Cardiac muscle cell (in vitro differentiated cells and primary cell): ENCODE results near the gene SECTM1. TPM values are rescaled to one million over a fixed set of nuclear protein-coding genes. Genes with fewer than 3 reads are reported as not detected.

Source experiments
- DNase-seq, 2 donors: peaks; one replicate each; pipeline versions ENCODE4 v3.0.0 to v3.0.0-alpha.2; 2010 to 2017; ENCODE audit warnings: low read depth in 1 of 2, low spot score in 1 of 2
- H3K27ac ChIP-seq: fragments of 200-600 bp; sonication (generic); 2 replicates; pipeline ENCODE4 v1.5.1; 2016
- H3K27me3 ChIP-seq: fragments of 200-600 bp; sonication (generic); 2 replicates; pipeline ENCODE4 v1.6.0; 2016; ENCODE audit warnings: control low read depth
- H3K36me3 ChIP-seq: fragments of 200-600 bp; sonication (generic); 2 replicates; pipeline ENCODE4 v1.5.1; 2016; ENCODE audit warnings: control low read depth
- H3K4me1 ChIP-seq: fragments of 200-600 bp; sonication (generic); 2 replicates; pipeline ENCODE4 v1.8.1; 2017; ENCODE audit warnings: low read depth, mild to moderate bottlenecking, mixed run types
- H3K4me3 ChIP-seq: fragments of 200-600 bp; sonication (generic); 2 replicates; pipeline ENCODE4 v1.5.1; 2016; ENCODE audit warnings: mild to moderate bottlenecking
- H3K9me3 ChIP-seq: fragments of 200-600 bp; sonication (generic); 2 replicates; pipeline ENCODE4 v1.5.1; 2017; ENCODE audit warnings: low read depth, mild to moderate bottlenecking, control low read depth
- CTCF ChIP-seq: IDR thresholded peaks from 2 replicates; pipeline ENCODE4 v1.5.1; 2012; ENCODE audit warnings: low read depth, mild to moderate bottlenecking, low read length
- polyA plus RNA-seq: library from polyadenylated mRNA; unstranded; fragments of >200 nt; fragmentation: Nextera tagmentation; extraction: Ambion mirVana; gene quantifications from 2 replicates; pipeline ENCODE4 v1.2.1, GENCODE V29; 2016
- total RNA-seq: library from RNA; depleted of rRNA; stranded (reverse); fragments of >200 nt; gene quantifications from 2 replicates; pipeline ENCODE4 v1.2.3, GENCODE V29; 2016

SECTM1 gene
- total and polyA plus RNA-seq, 2 experiments from 2014 or later, result not detected

- TF ChIP-seq CTCF, result no peak
- peaks cover 18% of the 10 kb centered on the region for H3K4me1 ChIP-seq
- no peaks in the 10 kb centered on the region for H3K27me3 ChIP-seq
- no peak for DNase-seq
- no peaks in the 10 kb centered on the region for H3K9me3 ChIP-seq
- no peaks in the 10 kb centered on the region for H3K36me3 ChIP-seq
- H3K27ac ChIP-seq, result no peak overlapping the region
- H3K4me3 ChIP-seq, result no peak overlapping the region
Observed at GRCh38 chr17:82304826-82305726, 28.5 kb downstream of the SECTM1 start.

DNA sequence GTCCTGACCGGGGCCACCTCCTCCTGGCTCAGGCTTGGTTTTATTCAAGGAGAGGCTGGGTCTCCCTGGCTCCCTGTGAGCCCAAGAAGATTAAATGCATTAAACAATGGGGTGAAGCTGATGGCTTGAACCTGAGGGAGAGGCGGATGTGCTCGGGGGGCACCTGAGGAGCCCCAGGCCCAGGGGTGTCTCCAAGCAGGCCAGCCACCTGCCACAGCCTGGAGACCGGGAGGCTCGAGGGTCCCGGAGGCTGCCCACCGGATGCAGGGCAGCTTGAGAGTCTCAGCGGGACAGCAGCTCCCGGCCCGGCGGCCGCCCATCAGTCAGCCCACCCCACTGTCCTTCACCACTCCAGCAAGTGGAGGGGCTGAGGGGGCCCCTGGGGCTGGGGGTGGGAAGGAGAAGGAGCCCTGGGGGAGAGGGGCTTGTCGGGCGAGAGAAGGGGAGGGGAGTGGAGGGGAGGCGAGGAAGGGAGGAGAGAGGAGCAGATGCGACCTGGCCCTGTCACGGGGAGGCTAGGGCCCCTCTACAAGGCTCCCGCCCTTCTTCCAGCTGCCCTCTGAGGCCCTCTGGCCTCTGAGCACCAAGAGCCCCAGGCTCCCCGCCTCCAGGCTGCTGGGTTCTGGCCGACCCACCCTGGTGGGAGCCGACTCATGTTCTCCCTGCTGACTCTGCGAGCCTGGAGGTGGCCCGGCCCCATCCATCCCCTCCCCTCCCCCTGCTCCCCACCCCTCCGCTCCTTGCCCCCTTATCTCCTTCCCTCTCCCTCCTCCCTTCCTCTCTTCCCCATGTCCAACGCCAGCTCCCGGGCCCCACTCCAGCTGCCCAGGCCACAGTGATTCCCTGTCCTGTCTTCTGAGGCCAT lies 29.4 kb downstream of the SECTM1 start:
- no peak overlapping the region for H3K4me3 ChIP-seq
- peak; percentile 50 to 73 for DNase-seq
- no peak for TF ChIP-seq CTCF
- H3K36me3 ChIP-seq, result no peaks in the 10 kb centered on the region
- no peaks in the 10 kb centered on the region for H3K9me3 ChIP-seq
- H3K27ac ChIP-seq, result no peak overlapping the region
- peaks cover 18% of the 10 kb centered on the region for H3K4me1 ChIP-seq
- H3K27me3 ChIP-seq, result no peaks in the 10 kb centered on the region

DNA sequence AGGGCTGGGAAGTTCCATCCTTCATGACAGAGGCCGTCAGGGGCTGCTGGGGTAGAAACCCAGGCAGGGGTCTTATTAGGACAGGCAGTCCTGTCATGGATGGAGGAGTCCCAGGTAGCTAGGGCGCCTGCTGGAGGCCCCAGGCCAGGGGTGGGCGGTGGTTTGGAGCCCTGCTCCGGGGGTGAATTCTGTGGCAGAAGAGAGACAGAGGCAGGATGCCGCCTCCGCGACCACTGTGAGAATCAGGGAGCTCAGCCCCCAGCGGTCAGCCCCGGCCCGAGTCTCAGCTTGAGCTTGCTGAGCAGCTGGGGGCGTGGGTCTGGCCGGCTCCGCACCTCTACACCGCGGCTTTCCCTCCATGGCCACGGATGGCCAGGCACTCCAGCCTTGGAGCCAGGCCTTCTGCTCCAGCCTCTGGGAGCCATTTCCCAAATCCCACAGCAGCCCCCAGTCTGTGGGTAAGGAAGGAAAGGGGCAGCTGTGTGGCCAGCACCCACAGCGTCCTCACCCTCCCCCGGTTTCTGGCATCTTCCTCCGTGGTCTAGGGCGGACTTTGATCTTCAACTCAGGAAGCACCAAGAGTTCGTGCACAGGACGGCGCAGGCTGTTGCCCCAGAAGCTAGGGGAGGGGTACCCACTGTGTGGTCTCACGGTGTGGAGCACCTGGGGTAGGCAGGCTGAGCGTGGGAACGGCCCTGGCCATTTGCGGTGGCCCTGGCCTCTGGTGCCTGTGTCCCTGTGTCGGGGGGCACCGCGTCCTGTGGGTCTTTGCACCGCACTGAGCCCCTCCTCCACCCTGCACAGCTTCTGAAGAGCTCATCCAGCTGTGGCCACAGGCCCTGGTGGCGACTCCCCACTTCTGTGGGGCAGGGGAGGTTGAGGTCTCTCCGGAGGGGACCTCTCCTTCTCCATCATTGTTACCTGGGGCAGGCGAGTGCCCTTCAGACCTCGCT lies 30.3 kb downstream of the SECTM1 start:
- Histone ChIP-seq H3K36me3 (no peaks in the 10 kb centered on the region), H3K4me3 (no peak overlapping the region), H3K27me3 (peaks cover 4% of the 10 kb centered on the region), H3K27ac (no peak overlapping the region), H3K9me3 (no peaks in the 10 kb centered on the region), H3K4me1 (peaks cover 18% of the 10 kb centered on the region)
- DNase-seq, result no peak
- no peak for TF ChIP-seq CTCF

DNA sequence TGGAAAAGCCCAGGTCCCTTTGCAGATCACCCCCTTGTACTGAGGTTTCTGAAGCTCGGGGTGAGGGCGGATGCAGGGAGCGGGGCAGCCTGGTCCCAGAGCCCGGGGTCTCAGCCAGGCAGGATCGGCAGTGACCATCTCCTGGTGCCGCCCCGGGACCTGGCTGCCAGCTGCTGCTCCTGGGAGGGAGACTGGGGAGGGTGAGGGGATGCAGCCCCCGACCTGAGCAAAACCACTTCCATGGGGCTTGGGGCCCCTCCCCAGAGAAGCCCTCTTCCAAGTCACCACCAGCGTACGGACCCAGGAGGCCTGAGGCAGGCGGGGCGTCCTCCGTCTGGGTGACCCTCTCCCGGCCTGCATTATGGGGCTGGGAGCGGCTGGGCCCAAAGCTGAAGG lies 31.0 kb downstream of the SECTM1 start:
- H3K27me3 ChIP-seq, result peaks cover 7% of the 10 kb centered on the region
- no peak for DNase-seq

More for the DNA sequence above, 31.0 kb downstream of the SECTM1 start:
- Histone ChIP-seq H3K36me3 (no peaks in the 10 kb centered on the region), H3K27ac (no peak overlapping the region), H3K4me1 (peaks cover 18% of the 10 kb centered on the region), H3K9me3 (no peaks in the 10 kb centered on the region), H3K4me3 (no peak overlapping the region)
- TF ChIP-seq CTCF, result no peak
